GM18520 (cell line): Measurements from ENCODE around the gene ZNF333.

Experiments used
- ATAC-seq: cut with Tn5 transposase; IDR thresholded peaks from one replicate; pipeline ENCODE4 v1.9.1; 2021; ENCODE audit not compliant: unreplicated experiment

The ZNF333 gene

GRCh38 chr19:14689598-14690503, at the start of gene ZNF333:
Gene ZNF333 (plus strand): TSS chr19:14690048. CDS start chr19:14693492, 3,444 bp downstream.
- peak; percentile 85 for ATAC-seq

DNA sequence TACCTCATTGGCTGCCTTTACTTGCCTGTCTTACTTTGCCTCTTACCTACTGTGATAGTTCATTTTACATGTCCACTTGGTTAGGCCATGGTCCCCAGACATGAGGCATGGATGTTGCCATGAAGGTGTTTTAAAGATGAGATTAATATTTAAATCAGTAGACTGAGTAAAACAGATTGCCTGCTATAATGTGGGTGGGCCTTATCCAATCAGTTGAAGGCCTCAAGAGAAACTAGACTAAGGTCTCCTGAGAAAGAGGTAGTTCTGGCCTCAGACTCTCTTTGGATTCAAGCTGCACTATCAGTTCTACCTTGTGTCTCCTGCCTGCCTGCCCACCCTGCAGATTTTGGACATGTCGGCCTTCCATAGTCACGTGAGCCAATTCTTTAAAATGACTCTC, 41.3 kb upstream of the ZNF333 start:
- ATAC-seq, result no peak

GRCh38 chr19:14649020-14649419, 40.8 kb upstream of the ZNF333 start:
- ATAC-seq, result no peak

GRCh38 chr19:14650161-14650560, 39.7 kb upstream of the ZNF333 start:
- ATAC-seq, result no peak

DNA sequence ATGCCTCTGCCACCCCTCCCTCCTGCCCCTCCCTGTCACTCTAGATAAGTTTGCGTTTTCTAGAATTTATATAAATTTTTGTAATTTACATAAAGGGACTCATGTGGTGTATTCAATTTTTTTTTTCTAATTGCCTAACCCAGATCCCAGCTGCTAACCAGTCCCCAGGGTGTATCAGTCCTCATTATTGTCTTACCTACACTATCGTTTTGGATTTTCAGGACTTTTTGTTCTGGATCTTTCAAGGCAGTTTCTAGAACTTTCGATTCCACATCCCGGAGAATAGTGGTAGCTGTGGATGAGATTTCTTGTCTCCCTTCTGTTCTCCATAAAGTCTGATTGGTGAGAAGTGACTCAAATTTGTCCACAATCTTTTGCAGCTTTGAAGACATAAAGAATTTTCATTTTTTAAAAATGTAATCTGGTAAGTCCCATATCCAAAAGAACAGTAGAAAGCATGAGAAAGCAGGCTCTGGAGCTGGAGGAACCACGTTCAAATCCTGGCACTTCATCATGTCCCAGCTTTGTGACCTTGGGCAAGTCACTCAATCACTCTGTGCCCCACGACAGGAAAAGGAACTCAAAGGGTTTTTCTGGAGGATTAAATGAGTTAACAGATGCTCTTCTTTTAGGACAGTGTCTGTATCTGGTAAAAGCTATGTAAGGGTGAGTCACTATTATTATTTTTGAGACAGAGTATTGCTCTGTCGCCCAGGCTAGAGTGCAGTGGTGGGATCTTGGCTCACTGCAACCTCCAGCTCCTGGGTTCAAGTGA, 34.9 kb upstream of the ZNF333 start:
- ATAC-seq, result no peak

- ATAC-seq, result no peak
Measured at GRCh38 chr19:14655726-14656125, 34.1 kb upstream of the ZNF333 start.

DNA sequence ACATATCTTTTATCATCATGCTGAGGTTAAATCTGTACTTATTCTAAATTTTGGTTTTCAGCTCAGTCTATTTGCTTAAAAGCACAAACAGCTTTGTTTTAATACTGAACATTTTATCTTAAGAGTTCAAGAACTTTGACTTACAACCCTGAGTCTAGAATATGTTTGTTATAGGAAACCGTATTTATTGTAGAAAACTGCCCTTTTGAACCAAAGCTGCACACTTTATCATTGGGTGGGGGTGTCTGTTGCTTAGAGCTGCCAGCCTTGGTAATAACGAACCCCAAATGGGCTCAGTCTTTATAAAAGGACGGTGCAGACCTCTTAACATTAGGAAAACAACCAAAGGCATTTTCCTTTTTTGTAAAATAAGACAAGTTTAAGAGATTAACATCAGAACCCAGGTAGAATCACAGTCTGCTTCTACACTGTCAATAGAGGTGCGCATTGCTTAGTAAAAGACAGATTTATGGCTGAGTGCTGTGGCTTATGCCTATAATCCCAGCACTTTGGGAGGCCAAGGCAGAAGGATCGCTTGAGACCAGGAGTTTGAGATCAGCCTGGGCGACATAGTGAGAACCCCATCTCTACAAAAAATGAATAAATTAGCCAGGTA, 29.9 kb upstream of the ZNF333 start:
- ATAC-seq, result no peak

- ATAC-seq, result no peak
Measured at GRCh38 chr19:14661372-14661924, 28.4 kb upstream of the ZNF333 start.

- no peak for ATAC-seq
Measured at GRCh38 chr19:14669940-14670339, 19.9 kb upstream of the ZNF333 start.

- ATAC-seq, result no peak
Measured at GRCh38 chr19:14670408-14670807, 19.4 kb upstream of the ZNF333 start.

DNA sequence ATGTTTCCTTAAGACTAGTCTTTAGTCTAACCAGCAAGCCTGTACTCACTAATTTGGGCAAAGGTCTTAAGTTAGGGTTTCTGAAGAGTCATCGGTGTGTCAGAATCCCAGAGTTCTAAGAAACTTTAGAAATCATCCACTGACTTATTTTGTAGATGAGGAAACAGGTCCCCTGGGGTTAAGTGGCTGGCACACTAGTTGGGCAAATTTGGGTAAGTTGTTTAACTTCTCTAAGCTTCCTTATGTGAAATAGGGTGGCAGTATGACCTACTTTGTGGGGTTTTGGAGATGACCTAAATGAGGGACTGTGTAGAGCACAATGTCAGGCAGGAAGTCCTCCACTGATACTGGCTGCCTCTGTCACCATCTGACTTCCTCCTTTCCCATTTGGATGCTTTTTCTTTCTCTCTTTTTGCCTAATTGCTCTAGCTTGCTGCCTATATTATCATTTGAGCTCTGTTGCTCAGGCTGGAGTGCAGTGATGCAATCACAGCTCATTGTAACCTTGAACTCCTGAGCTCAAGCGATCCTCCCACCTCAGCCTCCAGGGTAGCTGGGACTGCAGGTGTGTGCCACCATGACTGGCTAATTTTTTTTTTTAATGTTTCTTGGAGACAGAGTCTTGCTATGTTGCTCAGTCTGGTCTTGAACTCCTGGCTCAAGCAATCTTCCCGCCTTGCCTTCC, 17.5 kb upstream of the ZNF333 start:
- no peak for ATAC-seq

- no peak for ATAC-seq
Measured at GRCh38 chr19:14673088-14673487, 16.8 kb upstream of the ZNF333 start.

- ATAC-seq, result no peak
Measured at GRCh38 chr19:14674764-14675163, 15.1 kb upstream of the ZNF333 start, which contains the start of gene ADGRE3. Gene ADGRE3 (minus strand): TSS chr19:14674844. CDS start chr19:14674770, 74 bp downstream.

DNA sequence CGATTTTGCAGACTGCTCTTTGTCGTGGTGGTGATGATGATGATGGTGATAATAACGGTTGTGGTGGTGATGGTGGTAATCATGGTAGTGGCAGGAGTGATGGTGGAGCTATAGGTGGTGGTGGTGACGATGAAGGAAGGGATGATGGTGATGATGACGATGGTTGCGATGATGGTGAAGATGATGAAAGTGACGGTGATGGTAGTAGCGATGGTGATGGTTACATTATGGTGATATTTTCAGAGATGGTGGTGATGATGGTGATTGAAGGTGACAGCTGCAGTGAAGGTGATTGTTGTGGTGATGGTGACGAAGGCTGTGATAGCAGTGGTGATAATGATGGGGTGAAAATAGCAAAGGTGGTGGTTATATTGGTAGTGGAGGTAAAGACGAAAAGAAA, 13.1 kb upstream of the ZNF333 start:
- ATAC-seq, result no peak

GRCh38 chr19:14677464-14677863, 12.4 kb upstream of the ZNF333 start:
- ATAC-seq, result no peak

DNA sequence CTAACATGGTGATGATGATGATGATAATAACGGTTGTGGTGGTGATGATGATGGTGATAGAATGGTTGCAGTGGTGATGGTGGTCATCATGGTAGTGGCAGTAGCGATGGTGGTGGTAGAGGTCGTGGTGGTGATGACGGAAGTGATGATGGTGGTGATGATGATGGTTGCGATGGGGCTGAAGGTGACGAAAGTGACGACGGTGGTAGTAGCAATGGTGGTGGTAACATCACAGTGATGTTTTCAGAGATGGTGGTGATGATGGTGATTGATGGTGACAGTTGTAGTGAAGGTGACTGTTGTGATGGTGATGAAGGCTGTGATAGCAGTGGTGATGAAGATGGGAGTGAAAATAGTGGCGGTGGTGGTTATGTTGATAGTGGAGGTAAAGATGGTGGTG, 11.6 kb upstream of the ZNF333 start:
- no peak for ATAC-seq

- no peak for ATAC-seq
Measured at GRCh38 chr19:14682084-14682483, 7.8 kb upstream of the ZNF333 start.

GRCh38 chr19:14683439-14683838, 6.4 kb upstream of the ZNF333 start:
- no peak for ATAC-seq

- ATAC-seq, result no peak
Measured at GRCh38 chr19:14686411-14686810, 3.4 kb upstream of the ZNF333 start.

GRCh38 chr19:14694641-14695266, 4.9 kb downstream of the ZNF333 start:
- no peak for ATAC-seq
